H9 (cell line): ENCODE data around the gene OR6J1. TPM values are rescaled to one million over a fixed set of nuclear protein-coding genes. Genes with fewer than 3 reads are reported as not detected.

Experiments used
- DNase-seq: peaks from one replicate; pipeline ENCODE4 v3.0.0-alpha.2; 2017
- H2AFZ ChIP-seq: one replicate; pipeline ENCODE4 v1.6.1; 2013; ENCODE audit warnings: mild to moderate bottlenecking, low read length, control low read depth, moderate library complexity
- H2AK5ac ChIP-seq: 2 replicates; pipeline ENCODE4 v1.6.1; 2013; ENCODE audit warnings: low read length, control low read depth, mixed read lengths; ENCODE audit not compliant: insufficient read length
- H2BK120ac ChIP-seq: one replicate; pipeline ENCODE4 v1.6.1; 2013; ENCODE audit warnings: low read depth, mild to moderate bottlenecking, low read length, control low read depth, inconsistent platforms; ENCODE audit not compliant: poor library complexity, severe bottlenecking
- H2BK12ac ChIP-seq: 2 replicates; pipeline ENCODE4 v1.6.1; 2013; ENCODE audit warnings: low read length, control low read depth, mixed read lengths, low read depth; ENCODE audit not compliant: insufficient read length
- H2BK15ac ChIP-seq: 2 replicates; pipeline ENCODE4 v1.6.1; 2013; ENCODE audit warnings: low read depth, low read length, control low read depth
- H2BK20ac ChIP-seq: one replicate; pipeline ENCODE4 v1.6.1; 2013; ENCODE audit warnings: low read depth, mild to moderate bottlenecking, low read length, control low read depth, inconsistent platforms; ENCODE audit not compliant: poor library complexity, severe bottlenecking
- H2BK5ac ChIP-seq: 2 replicates; pipeline ENCODE4 v1.6.1; 2013; ENCODE audit warnings: low read length, control low read depth, mixed read lengths; ENCODE audit not compliant: insufficient read length
- H3K14ac ChIP-seq: 2 replicates; pipeline ENCODE4 v1.6.1; 2013; ENCODE audit warnings: low read length, control low read depth; ENCODE audit not compliant: insufficient read depth
- H3K18ac ChIP-seq: 2 replicates; pipeline ENCODE4 v1.6.1; 2013; ENCODE audit warnings: low read depth, mild to moderate bottlenecking, mixed read lengths, low read length, control low read depth; ENCODE audit not compliant: insufficient read length
- H3K23ac ChIP-seq: 2 replicates; pipeline ENCODE4 v1.6.1; 2013; ENCODE audit warnings: low read length, control low read depth, mixed read lengths, low read depth; ENCODE audit not compliant: insufficient read length
- H3K23me2 ChIP-seq: 2 replicates; pipeline ENCODE4 v1.6.1; 2013; ENCODE audit warnings: low read depth, mild to moderate bottlenecking, mixed read lengths, low read length, control low read depth; ENCODE audit not compliant: insufficient read length, poor library complexity, severe bottlenecking
- H3K27ac ChIP-seq: 2 replicates; pipeline ENCODE4 v1.5.1; 2013; ENCODE audit warnings: low read length, control low read depth, mixed read lengths, low read depth; ENCODE audit not compliant: insufficient read length
- H3K27me3 ChIP-seq: 2 replicates; pipeline ENCODE4 v1.6.1; 2013; ENCODE audit warnings: low read length, control low read depth, inconsistent platforms; ENCODE audit not compliant: insufficient read depth
- H3K4ac ChIP-seq: 2 replicates; pipeline ENCODE4 v1.6.1; 2013; ENCODE audit warnings: low read depth, mild to moderate bottlenecking, control low read depth, inconsistent platforms, low read length, moderate library complexity
- H3K4me1 ChIP-seq: 2 replicates; pipeline ENCODE4 v1.6.1; 2013; ENCODE audit warnings: low read length, control low read depth, inconsistent platforms; ENCODE audit not compliant: insufficient read depth
- H3K4me2 ChIP-seq: 2 replicates; pipeline ENCODE4 v1.6.1; 2013; ENCODE audit warnings: low read length, control low read depth, mixed read lengths; ENCODE audit not compliant: insufficient read length, insufficient read depth
- H3K56ac ChIP-seq: 2 replicates; pipeline ENCODE4 v1.6.1; 2013; ENCODE audit warnings: low read depth, mild to moderate bottlenecking, mixed read lengths, low read length, control low read depth; ENCODE audit not compliant: insufficient read length
- H3K79me1 ChIP-seq: 2 replicates; pipeline ENCODE4 v1.6.1; 2013; ENCODE audit warnings: low read depth, mild to moderate bottlenecking, moderate library complexity, low read length, control low read depth, inconsistent platforms; ENCODE audit not compliant: insufficient read depth, poor library complexity, severe bottlenecking
- H3K79me2 ChIP-seq: 2 replicates; pipeline ENCODE4 v1.6.1; 2013; ENCODE audit warnings: low read length, control low read depth, inconsistent platforms; ENCODE audit not compliant: insufficient read depth
- H3K9ac ChIP-seq: 2 replicates; pipeline ENCODE4 v1.6.1; 2013; ENCODE audit warnings: low read length, control low read depth, mixed read lengths; ENCODE audit not compliant: insufficient read length; ENCODE audit errors: extremely low read depth
- H3K9me3 ChIP-seq: one replicate; pipeline ENCODE4 v1.6.1; 2013; ENCODE audit warnings: low read depth, low read length, inconsistent platforms; ENCODE audit not compliant: control insufficient read depth
- H3T11ph ChIP-seq: one replicate; pipeline ENCODE4 v1.6.1; 2013; ENCODE audit warnings: mild to moderate bottlenecking, low read length, control low read depth, inconsistent platforms
- H4K20me1 ChIP-seq: one replicate; pipeline ENCODE4 v1.6.1; 2013; ENCODE audit not compliant: control insufficient read depth, insufficient read length, insufficient read depth
- H4K5ac ChIP-seq: 2 replicates; pipeline ENCODE4 v1.6.1; 2013; ENCODE audit warnings: low read depth, mild to moderate bottlenecking, mixed read lengths, low read length, control low read depth; ENCODE audit not compliant: insufficient read length
- H4K8ac ChIP-seq: replicated peaks from 2 replicates; pipeline ENCODE4 v1.6.1; 2013; ENCODE audit warnings: low read length, control low read depth, mixed read lengths, low read depth; ENCODE audit not compliant: insufficient read length
- H4K91ac ChIP-seq: 2 replicates; pipeline ENCODE4 v1.6.1; 2013; ENCODE audit warnings: low read depth, mild to moderate bottlenecking, moderate library complexity, mixed read lengths, low read length, control low read depth; ENCODE audit not compliant: insufficient read length
- H3K27ac Mint-ChIP-seq, 3 experiments: 2 replicates in 2 of 3; 3 replicates in 1 of 3; pipeline ENCODE4 v1.8.0; 2020 to 2021; ENCODE audit warnings: mixed read lengths in 3 of 3, mild to moderate bottlenecking in 1 of 3, moderate library complexity in 1 of 3
- H3K27me3 Mint-ChIP-seq: 2 replicates; pipeline ENCODE4 v1.8.0; 2021; ENCODE audit warnings: low read depth, mild to moderate bottlenecking, moderate library complexity, mixed read lengths
- H3K36me3 Mint-ChIP-seq, 3 experiments: 2 replicates in 2 of 3; 3 replicates in 1 of 3; pipeline ENCODE4 v1.8.0; 2020 to 2021; ENCODE audit warnings: low read depth in 3 of 3, mixed read lengths in 3 of 3; ENCODE audit not compliant: insufficient read depth in 1 of 3
- H3K4me1 Mint-ChIP-seq, 2 experiments: 2 replicates each; pipeline ENCODE4 v1.8.0; 2020; ENCODE audit warnings: mixed read lengths in 2 of 2
- H3K4me3 Mint-ChIP-seq, 2 experiments: 2 replicates in 1 of 2; 3 replicates in 1 of 2; pipeline ENCODE4 v1.8.0; 2020 to 2021; ENCODE audit warnings: mild to moderate bottlenecking in 2 of 2, mixed read lengths in 2 of 2, moderate library complexity in 1 of 2
- H3K9me3 Mint-ChIP-seq, 2 experiments: 2 replicates in 1 of 2; 3 replicates in 1 of 2; pipeline ENCODE4 v1.8.0; 2020; ENCODE audit warnings: mild to moderate bottlenecking in 2 of 2, mixed read lengths in 2 of 2, moderate library complexity in 1 of 2
- total RNA-seq: library from RNA; stranded (reverse); gene quantifications from 2 replicates; pipeline ENCODE4 v1.2.1, GENCODE V29; 2021
- TF ChIP-seq, protein P1 (sequence below): fragments of 200-600 bp; sonication (generic); conservative IDR thresholded peaks from 3 replicates; pipeline ENCODE4 v1.8.0; 2021; ENCODE audit warnings: antibody characterized with exemption, mild to moderate bottlenecking

OR6J1 gene
- total RNA-seq, 1 experiment from 2014 or later: not detected

DNA sequence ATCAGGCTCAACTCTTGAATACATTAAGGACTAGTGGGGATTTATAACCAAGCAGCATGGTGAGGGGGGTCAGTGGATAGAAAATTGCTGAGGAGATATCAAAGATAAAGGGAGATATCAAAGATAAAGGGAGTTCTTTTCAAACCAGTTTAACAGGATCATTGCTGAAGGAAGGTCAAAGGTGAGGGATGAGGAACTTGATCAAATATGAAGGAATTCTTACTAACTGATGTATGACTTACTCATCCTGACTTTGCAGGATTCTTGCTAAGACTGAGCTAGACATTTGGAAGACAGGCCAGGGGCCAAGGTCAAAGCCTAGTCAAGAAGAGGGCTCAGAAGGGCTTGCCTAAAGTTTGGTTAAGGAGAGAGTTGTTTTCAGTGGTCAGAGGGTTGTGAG, 41.3 kb downstream of the OR6J1 start:
- no peak for DNase-seq
- Mint-ChIP-seq H3K4me3 (no peak overlapping the region; a peak in 1 of 5 replicates), H3K9me3 (no peaks in the 10 kb centered on the region; a peak in 1 of 5 replicates), H3K27me3 (no peaks in the 10 kb centered on the region), H3K36me3 (peaks cover 27 to 57% (median 56%) of the 10 kb centered on the region in 3 experiments), H3K27ac (0 out of 7 replicates have a peak overlapping the region, but pooled peaks of 1 of the 3 experiments have one; percentile 47), H3K4me1 (peaks cover 10 to 11% of the 10 kb centered on the region in 2 experiments)
- Histone ChIP-seq H2BK5ac (no peak overlapping the region), H3K27ac (no peak overlapping the region), H3K4ac (no peak overlapping the region), H3K79me1 (no peaks in the 10 kb centered on the region), H4K8ac (no peak overlapping the region), H2BK20ac (no peak overlapping the region), H2BK12ac (no peak overlapping the region), H3K56ac (no peak overlapping the region), H2AFZ (no peak overlapping the region), H2AK5ac (no peak overlapping the region), H4K91ac (no peak overlapping the region), H3T11ph (no peak overlapping the region), H3K4me2 (no peak overlapping the region), H3K18ac (no peak overlapping the region), H3K27me3 (no peaks in the 10 kb centered on the region), H3K4me1 (peaks cover 3% of the 10 kb centered on the region; the same call in 1 of the 2 replicates), H3K23me2 (peaks cover 6% of the 10 kb centered on the region), H3K14ac (no peak overlapping the region), H2BK15ac (no peak overlapping the region), H3K9ac (no peak overlapping the region), H4K20me1 (no peaks in the 10 kb centered on the region), H3K23ac (no peak overlapping the region), H2BK120ac (no peak overlapping the region), H3K79me2 (no peaks in the 10 kb centered on the region), H4K5ac (no peak overlapping the region), H3K9me3 (no peaks in the 10 kb centered on the region)
- TF ChIP-seq, protein P1, sequence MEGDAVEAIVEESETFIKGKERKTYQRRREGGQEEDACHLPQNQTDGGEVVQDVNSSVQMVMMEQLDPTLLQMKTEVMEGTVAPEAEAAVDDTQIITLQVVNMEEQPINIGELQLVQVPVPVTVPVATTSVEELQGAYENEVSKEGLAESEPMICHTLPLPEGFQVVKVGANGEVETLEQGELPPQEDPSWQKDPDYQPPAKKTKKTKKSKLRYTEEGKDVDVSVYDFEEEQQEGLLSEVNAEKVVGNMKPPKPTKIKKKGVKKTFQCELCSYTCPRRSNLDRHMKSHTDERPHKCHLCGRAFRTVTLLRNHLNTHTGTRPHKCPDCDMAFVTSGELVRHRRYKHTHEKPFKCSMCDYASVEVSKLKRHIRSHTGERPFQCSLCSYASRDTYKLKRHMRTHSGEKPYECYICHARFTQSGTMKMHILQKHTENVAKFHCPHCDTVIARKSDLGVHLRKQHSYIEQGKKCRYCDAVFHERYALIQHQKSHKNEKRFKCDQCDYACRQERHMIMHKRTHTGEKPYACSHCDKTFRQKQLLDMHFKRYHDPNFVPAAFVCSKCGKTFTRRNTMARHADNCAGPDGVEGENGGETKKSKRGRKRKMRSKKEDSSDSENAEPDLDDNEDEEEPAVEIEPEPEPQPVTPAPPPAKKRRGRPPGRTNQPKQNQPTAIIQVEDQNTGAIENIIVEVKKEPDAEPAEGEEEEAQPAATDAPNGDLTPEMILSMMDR: no peak
